Subcutaneous adipose tissue (tissue), 4 donors: ENCODE results near the gene HIVEP3. TPM values are rescaled to one million over a fixed set of nuclear protein-coding genes. Genes with fewer than 3 reads are reported as not detected.

Experiments
- CTCF ChIP-seq: fragments of 450-650 bp; IDR thresholded peaks from one replicate; pipeline ENCODE4 v1.5.1; 2016; ENCODE audit warnings: low read depth, mild to moderate bottlenecking, control low read depth, antibody characterized with exemption, moderate library complexity
- total RNA-seq, 4 donors: library from RNA; depleted of rRNA; stranded (reverse); fragments of >200 nt; gene quantifications; one replicate each; pipeline ENCODE4 v1.1.0, GENCODE V29; 2016

The HIVEP3 gene
- total RNA-seq, 4 donors from 2014 or later, result 2.4 to 9.6 (median 5.0) TPM

DNA sequence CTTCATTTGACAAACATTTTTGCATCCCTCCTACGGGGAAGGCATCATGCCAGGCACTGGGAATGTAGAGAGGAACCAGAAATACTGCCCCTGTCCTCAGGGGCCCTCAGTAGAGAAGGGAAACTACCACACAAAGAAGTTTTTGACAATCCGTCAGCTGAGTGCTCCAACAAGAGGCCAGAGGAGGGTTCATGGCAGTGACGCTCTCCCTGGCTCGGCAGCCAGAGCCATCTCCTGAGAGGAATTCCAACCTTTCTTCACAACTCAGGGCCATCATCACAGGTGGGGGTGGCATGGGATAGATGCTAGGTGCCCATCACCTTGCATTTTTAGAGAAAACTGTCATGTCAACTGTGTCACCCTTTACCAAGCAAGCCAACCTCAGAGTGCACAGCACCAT is 154.1 kb downstream of the HIVEP3 start:
- no peak for TF ChIP-seq CTCF

DNA sequence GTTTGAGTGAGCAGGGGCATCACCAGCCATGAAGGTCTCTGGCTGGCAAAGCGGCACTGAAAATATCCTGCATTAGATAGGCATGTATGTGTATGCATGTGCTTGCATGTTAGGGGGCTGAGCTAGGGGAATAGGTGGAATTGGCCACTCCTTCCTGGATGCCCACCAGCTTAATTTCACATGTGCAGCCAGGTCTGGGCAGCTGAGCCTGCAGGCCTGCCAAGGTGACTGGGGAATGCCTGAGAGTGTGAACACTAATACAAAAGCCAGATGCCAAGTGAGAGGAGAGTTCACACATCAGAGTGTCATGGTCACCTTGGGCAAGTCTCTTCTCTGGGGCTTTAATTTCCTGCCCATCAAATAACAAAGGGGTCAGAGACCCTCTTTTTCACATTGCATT is 155.9 kb downstream of the HIVEP3 start:
- TF ChIP-seq CTCF, result no peak

GRCh38 chr1:41762251-41762650 is 156.5 kb downstream of the HIVEP3 start:
- no peak for TF ChIP-seq CTCF

DNA sequence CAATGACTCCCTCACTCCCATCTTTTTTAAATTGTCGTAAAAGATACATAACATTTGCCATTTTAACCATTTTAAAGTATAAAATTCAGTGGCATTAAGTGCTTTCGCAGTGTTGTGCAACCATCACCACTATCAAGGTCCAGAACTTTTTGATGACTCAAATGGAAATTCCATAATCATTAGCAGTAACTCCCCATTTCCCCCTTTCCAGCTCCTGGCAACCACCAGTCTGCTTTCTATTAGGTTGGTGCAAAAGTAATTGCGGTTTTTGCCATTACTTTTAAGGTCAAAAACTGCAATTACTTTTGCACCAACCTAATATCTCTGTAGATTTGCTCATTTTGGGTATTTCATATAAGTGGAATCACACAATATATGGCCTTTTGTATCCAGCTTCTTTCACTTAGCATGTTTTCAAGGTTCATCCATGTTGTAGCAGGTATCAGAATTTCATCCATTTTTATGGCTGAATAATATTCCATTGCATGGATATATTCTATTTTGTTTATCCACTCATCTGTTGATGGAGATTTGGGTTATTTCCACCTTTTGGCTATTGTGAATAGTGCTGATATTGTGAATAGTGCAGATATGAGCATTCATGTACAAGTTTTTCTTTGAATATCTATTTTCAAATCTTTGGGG is 159.7 kb downstream of the HIVEP3 start:
- TF ChIP-seq CTCF, result no peak

GRCh38 chr1:41758500-41758899 is 160.2 kb downstream of the HIVEP3 start:
- TF ChIP-seq CTCF, result no peak

DNA sequence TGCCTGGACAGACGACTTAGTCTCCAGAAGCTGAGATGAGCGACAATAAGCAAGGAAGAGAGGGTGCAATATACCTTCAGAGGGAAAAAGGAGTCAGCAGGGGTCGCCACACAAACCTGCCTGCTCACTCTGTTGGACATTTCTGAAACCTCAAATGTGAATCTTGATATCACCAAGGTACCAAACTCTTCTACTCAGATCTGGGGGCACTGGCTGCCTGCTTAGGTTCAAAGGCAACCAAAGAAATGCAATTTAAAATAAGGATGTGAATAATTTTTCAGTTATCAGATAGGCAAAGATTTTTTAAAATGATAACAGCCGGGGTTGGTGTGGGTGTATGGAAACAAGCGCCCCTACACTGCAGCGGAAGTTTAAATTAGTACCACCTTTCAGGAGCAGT is 164.2 kb downstream of the HIVEP3 start:
- TF ChIP-seq CTCF, result no peak

DNA sequence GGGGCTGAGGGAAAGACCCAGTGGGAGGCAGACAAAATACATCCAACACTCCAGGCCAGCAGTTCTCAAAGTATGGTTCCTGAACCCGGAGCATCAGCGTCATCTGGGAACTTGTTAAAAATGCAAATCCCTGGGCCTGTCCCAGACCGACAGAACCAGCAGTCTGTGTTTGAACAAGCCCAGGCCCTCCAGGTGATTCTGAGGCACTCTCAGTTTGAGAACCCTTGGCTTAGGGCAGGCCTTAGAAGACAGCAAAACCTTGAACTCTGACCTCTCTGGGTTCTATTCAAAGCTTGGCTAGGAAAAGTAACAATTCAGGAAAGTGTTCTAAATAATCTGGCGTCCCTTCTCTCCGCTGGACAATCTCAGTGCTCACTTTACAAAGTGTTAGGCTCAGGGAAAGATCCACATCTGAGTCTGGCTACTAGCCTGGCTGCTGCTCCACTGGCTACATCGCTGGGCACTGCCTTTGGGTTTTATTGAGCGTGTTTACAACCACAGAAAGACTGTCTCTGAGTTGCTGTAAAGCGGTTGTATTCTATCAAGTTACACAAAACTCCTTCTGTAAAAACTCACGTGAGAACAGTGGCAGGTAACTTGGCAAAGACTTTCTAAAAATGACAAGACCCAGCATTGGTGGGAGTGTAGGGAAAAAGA is 166.1 kb downstream of the HIVEP3 start:
- TF ChIP-seq CTCF, result no peak
